NCI-H2196 treated with DMSO at 0.1 percent for 48 hours (cell line): Measurements from ENCODE around the gene NAPG.
A peak's percentile ranks its signal among the peaks of the same experiment; 100 is the strongest.
"Not testable (repeated sequence)": the region's sequence is repeated elsewhere in the genome, so short reads cannot be mapped to it uniquely, and the experiment has no call there.

Experiments
- DNase-seq: peaks from one replicate; lab custom pipeline; 2025; ENCODE audit not compliant: unreplicated experiment; lab: John Stamatoyannopoulos, UW

The NAPG gene

GRCh38 chr18:10525697-10526560 lies at the start of gene NAPG:
Gene NAPG, plus strand, starts transcription at chr18:10526027. Its CDS starts 76 bp downstream, at chr18:10526103.
- peak; percentile 95 for DNase-seq

- DNase-seq, result no peak
Observed at GRCh38 chr18:10476338-10476791, 49.5 kb upstream of the NAPG start.

- DNase-seq, result no peak
Observed at GRCh38 chr18:10477121-10477862, 48.5 kb upstream of the NAPG start.

GRCh38 chr18:10477863-10478260 lies 48.0 kb upstream of the NAPG start:
- no peak for DNase-seq

GRCh38 chr18:10481831-10482230 lies 44.0 kb upstream of the NAPG start:
- DNase-seq, result no peak

GRCh38 chr18:10482363-10482984 lies 43.4 kb upstream of the NAPG start:
- no peak for DNase-seq

- DNase-seq, result no peak
Observed at GRCh38 chr18:10482985-10483949, 42.6 kb upstream of the NAPG start.

GRCh38 chr18:10485475-10485874 lies 40.4 kb upstream of the NAPG start:
- DNase-seq, result no peak

- DNase-seq, result no peak
Observed at GRCh38 chr18:10486362-10486761, 39.5 kb upstream of the NAPG start.

GRCh38 chr18:10487154-10487553 lies 38.7 kb upstream of the NAPG start:
- DNase-seq, result no peak

GRCh38 chr18:10488017-10488416 lies 37.8 kb upstream of the NAPG start:
- DNase-seq, result no peak

- DNase-seq, result no peak
Observed at GRCh38 chr18:10490401-10491165, 35.2 kb upstream of the NAPG start.

- no peak for DNase-seq
Observed at GRCh38 chr18:10495936-10496335, 29.9 kb upstream of the NAPG start.

GRCh38 chr18:10497206-10497749 lies 28.5 kb upstream of the NAPG start:
- no peak for DNase-seq

- DNase-seq, result no peak
Observed at GRCh38 chr18:10499230-10499629, 26.6 kb upstream of the NAPG start.

GRCh38 chr18:10500038-10500437 lies 25.8 kb upstream of the NAPG start:
- no peak for DNase-seq

GRCh38 chr18:10504723-10505122 lies 21.1 kb upstream of the NAPG start:
- no peak for DNase-seq

GRCh38 chr18:10505892-10506291 lies 19.9 kb upstream of the NAPG start:
- not testable (repeated sequence) for DNase-seq

GRCh38 chr18:10508591-10508990 lies 17.2 kb upstream of the NAPG start:
- DNase-seq, result no peak
